NOMO-1 treated with dmso at 0.1 percent for 144 hours (cell line): ENCODE measurements around the gene LHB.
"Not testable (repeated sequence)": the region's sequence is repeated elsewhere in the genome, so short reads cannot be mapped to it uniquely, and the experiment has no call there.

Source experiments
- DNase-seq: peaks from one replicate; lab custom pipeline; 2025; ENCODE audit not compliant: unreplicated experiment; lab: John Stamatoyannopoulos, UW

The LHB gene

DNA sequence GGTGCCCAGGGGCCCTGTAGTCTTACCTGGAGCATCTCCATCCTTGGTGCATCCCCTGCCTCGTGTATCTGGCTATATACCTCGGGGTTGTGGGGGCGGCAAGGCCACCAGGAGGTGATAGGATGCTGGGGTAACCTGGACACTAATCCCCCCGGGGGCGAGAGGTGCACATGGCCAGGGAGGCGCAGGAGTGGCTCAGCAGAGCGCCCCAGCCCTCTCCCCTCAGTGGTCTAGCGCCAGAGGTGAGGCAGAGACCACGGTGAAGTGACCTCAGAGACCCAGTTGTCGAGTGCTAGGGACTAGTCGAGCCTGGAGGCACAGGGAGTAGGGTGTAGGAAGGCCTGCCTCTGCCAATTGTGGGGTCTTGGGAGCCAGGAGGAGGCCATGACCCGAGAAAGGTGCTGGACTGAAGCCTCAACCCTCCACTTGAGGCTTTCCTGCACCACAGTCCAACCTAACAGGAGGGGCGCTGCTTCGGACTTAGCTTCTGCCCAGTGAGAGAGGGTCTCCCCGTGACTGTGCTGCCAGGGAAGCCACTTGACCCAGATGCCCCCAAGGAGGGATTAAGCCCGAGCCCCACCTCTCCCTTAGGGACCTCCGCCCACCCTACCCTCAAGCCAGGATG, at the start of gene LHB:
TSS of gene LHB (minus strand) at position 51 of the 625 bp plus-strand sequence. CDS start at position 41, 10 bp downstream.
- DNase-seq, result no peak

- DNase-seq, result no peak
Measured at GRCh38 chr19:49065905-49066512, 49.1 kb upstream of the LHB start.

DNA sequence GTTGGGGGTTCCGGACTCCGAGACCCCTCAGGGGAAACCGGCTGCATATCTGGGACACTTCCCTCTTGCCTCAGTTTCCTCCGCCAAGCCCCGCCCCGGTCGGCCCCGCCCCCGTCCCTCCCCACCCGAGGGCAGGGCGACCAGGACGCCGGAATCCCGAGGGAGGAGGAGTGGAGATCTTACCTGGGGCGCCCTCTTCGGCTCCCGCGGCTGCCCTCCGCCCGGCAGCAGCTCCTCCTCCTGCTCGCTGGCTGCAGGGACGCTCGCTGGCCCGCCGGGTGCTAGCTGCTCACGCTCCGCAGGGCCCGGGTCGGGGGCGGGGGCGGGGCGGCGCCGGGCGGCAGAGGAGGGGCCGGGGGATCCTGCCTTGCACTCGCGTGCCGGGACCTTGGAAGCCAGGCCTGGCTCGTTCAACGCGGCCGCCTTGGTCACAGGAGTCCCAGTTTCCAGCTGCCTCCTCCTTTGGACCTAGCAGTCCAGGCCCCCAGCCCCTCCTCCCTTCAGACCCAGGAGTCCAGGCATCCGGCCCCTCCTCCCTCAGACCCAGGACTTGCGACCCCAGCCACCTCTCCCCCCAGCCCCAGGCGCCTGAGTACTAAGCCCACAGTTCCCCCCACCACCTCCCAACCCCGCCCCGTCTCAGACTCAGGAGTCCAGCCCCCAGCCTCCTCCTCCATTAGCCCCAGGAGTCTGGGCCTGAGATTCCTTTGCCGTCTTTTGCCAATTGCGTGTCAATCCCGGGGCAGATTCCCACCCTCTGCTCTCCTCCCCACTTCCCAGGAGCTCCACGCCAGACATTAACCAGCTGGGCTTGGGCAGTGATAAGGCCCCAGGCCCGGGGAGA, 48.1 kb upstream of the LHB start, which contains the start of gene NTF4:
TSS of gene NTF4 (minus strand) at position 51 of the 844 bp plus-strand sequence. CDS start 2,821 bp downstream, outside the sequence.
- DNase-seq, result no peak

DNA sequence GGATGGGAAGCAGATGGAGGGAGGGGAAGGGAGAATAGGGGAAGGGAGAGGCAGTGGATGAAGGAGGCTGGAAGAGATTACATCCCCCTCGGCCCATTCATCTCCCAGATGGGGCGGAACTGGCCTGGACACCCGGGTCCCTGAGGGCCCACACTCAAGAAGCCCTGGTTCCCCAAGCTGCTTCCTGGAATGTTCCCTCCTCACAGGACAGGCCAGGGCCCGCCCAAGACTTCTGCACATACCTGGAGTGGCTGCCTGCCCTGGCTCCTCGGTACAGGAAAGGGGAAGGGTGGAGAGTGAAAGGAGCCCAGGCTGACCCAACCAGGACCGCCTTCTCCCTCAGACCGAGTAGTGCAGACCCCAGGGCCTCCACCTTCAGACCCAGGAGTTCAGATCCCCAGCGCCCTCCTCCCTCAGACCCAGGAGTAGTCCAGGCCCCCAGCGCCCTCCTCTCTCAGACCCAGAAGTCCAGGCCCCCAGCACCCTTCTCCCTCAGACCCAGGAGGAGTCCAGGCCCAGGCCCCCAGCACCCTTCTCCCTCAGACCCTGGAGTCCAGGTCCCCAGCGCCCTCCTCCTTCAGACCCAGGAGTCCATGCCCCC, 47.2 kb upstream of the LHB start:
- no peak for DNase-seq

- no peak for DNase-seq
Measured at GRCh38 chr19:49061445-49061844, 44.6 kb upstream of the LHB start.

DNA sequence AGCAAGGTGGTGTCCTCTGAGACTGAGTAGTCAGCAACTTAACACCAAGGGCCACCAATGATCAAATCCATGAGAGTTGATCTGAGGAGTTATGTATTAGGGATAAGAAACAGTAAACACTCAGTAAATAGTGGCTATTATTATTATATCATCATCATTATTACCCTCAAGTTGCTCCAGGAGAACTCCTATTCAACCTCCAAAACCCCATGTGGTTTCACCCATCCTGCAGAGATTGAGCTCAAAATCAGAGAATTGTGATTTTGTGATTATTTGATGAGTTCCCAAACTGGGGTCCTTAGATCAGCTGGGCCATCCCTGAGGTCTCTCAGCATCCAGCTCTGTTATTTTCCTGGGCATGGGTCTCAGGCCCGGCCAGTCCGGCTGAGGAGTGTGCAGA, 44.1 kb upstream of the LHB start:
- no peak for DNase-seq

DNA sequence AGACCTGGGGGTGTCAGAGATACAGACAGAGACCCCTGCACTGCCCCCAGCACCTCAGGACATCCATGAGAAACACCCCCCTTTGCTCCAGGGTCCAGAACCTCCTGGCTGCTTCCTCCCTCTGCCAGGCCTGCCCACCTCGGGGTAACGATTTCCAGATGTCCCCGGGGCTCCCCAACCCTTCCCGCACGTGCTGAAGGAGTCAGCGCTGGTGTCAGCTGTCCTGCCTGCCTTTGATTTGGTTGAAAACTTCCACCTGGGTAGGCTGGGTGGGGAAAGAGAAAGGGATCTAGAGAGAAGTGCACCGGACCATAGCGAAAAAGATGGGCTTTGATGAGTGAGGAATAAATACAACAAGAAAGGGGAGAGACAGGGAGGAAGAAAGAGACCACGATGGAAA, 42.2 kb upstream of the LHB start:
- no peak for DNase-seq

GRCh38 chr19:49058562-49058961, 41.7 kb upstream of the LHB start:
- DNase-seq, result no peak

DNA sequence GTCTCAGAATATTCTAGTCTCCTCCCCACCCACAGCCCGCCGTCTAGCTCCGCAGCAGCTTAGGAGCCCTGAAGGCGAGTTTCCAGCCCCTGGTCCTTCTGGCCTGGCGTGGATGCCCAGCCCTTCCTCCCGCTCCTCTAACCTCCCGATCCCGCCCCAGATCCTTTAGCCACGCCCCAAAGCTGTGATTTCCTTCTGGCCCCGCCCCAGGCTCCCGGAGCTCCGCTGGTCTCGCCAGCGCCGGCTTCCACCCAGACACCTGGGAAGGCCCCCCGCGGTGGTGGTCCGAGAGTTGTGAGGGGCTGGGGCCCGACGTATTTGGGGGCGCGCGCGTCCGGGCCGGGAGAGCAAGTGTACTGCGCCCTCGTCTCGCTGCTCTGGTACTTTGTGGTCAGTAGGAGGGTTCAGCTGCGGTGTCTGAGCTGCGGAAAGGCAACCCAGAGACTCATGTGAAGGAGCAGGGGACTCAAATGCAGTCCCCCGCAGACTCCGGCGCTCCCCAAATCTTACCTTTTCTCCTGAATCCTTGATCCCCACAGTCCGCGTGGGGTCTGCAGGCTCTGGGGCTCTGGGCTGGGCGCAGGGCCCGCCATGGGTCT, 40.8 kb upstream of the LHB start, which contains the start of gene CGB7:
TSS of gene CGB7 (minus strand) at position 114 of the 599 bp plus-strand sequence. CDS start 2,374 bp downstream, outside the sequence.
- no peak for DNase-seq

- not testable (repeated sequence) for DNase-seq
Measured at GRCh38 chr19:49056902-49057596, 40.2 kb upstream of the LHB start.

- no peak for DNase-seq
Measured at GRCh38 chr19:49056101-49056901, 39.4 kb upstream of the LHB start.

DNA sequence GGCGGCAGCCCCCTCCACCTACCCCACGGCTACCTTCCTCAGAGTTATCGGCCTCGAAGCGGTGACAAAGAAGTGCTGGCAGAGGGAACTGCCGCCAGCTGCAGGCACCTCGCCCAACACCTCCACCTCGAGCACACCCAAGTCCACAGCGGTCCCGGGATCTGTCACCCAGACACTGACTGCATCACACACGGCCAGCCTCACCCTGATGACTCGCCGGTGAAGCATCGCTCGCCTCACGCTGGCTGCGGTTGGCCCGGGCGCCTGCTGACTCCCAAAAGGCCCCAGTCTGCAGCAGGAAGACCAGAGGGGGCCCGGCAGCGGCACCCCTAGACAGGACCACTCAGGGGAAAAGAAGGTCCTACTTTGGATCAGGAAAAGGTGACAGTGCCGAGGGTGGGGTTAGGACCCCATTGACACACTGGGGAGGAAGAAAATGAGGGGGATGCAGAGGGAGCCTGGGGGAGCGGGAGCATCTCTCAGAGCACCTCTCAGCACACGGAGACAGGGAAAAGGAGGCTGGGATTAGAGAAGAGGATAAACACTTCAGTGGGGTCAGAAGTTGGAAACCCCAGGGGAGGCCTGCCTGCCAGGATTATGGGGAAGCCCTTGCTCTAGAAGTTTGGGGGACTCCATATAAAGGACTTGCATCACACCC, 33.6 kb upstream of the LHB start:
- DNase-seq, result not testable (repeated sequence)

DNA sequence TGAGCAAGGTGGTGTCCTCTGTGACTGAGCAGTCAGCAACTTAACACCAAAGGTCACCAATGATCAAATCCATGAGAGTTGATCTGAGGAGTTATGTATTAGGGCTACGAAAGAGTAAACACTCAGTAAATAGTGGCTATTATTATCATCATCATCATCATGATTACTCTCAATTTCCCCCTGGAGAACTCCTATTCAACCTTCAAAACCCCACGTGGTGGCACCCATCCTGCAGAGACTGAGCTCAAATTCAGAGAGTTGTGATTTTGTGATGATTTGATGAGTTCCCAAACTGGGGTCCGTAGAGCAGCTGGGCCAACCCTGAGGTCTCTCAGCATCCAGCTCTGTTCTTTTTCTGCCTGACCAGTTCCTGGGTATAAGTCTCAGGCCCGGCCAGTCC, 32.9 kb upstream of the LHB start:
- DNase-seq, result not testable (repeated sequence)

DNA sequence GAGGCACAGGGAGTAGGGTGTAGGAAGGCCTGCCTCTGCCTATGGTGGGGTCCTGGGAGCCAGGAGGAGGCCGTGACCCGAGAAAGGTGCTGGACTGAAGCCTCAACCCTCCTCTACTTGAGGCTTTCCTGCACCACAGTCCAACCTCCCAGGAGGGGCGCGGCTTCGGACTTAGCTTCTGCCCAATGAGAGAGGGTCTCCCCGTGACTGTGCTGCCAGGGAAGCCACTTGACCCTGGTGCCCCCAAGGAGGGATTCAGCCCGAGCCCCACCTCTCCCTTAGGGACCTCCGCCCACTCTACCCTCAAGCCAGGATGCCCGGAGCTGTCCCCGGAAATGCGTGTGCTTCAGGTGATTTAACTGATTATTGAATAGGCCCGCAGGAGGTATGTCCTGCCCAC, 32.1 kb upstream of the LHB start, which contains the start of gene CGB8:
TSS of gene CGB8 (minus strand) at position 101 of the 400 bp plus-strand sequence. CDS start 372 bp downstream, outside the sequence.
- DNase-seq, result not testable (repeated sequence)

DNA sequence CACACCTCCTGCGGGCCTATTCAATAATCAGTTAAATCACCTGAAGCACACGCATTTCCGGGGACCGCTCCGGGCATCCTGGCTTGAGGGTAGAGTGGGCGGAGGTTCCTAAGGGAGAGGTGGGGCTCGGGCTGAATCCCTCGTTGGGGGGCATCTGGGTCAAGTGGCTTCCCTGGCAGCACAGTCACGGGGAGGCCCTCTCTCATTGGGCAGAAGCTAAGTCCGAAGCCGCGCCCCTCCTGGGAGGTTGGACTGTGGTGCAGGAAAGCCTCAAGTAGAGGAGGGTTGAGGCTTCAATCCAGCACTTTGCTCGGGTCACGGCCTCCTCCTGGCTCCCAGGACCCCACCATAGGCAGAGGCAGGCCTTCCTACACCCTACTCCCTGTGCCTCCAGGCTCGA, 26.7 kb upstream of the LHB start, which contains the start of gene CGB5:
TSS of gene CGB5 (plus strand) at position 301 of the 400 bp plus-strand sequence. CDS start 362 bp downstream, outside the sequence.
- not testable (repeated sequence) for DNase-seq

DNA sequence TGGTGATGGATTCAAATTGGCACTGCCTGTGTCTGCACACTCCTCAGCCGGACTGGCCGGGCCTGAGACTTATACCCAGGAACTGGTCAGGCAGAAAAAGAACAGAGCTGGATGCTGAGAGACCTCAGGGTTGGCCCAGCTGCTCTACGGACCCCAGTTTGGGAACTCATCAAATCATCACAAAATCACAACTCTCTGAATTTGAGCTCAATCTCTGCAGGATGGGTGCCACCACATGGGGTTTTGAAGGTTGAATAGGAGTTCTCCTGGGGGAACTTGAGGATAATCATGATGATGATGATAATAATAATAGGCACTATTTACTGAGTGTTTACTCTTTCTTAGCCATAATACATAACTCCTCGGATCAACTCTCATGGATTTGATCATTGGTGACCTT, 25.8 kb upstream of the LHB start:
- DNase-seq, result not testable (repeated sequence)

- DNase-seq, result no peak
Measured at GRCh38 chr19:49042177-49042576, 25.3 kb upstream of the LHB start.

DNA sequence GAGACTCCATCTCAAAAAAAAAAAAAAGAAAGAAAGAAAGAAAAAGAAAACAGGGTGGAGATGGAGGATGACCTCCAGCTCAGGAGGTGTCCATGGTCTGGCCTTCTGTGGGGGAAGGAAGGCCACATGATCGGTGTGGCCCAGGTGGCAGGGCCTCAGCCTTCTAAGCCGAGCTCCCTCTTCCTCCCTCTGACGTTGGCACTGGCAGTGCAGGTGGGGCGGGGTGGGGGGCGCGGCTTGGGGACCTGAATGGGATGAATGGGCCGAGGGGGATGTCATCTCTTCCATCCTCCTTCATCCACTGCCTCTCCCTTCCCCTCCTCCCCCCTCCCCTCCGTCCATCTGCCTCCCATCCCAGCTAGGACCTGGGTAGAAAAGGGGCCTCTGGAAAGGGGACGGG, 22.8 kb upstream of the LHB start:
- DNase-seq, result not testable (repeated sequence)
